Peyer's patch (tissue), 4 donors: ENCODE data around the gene C15orf39.

Experiments
- POLR2A ChIP-seq, 2 donors: fragments of 450-650 bp; IDR thresholded peaks; one replicate each; pipeline ENCODE4 v1.5.1; 2017; ENCODE audit warnings: antibody characterized with exemption in 2 of 2, mild to moderate bottlenecking in 2 of 2, moderate library complexity in 2 of 2
- TF ChIP-seq, protein P1 (sequence below), 6 experiments: fragments of 450-650 bp in 4 of 6; fragments of 200-600 bp in 2 of 6; sonication (generic) in 1 of 6; IDR thresholded peaks; one replicate each; pipeline ENCODE4 v1.5.1; 2017 to 2019; ENCODE audit warnings: antibody characterized with exemption in 6 of 6, mild to moderate bottlenecking in 3 of 6, moderate library complexity in 1 of 6

DNA sequence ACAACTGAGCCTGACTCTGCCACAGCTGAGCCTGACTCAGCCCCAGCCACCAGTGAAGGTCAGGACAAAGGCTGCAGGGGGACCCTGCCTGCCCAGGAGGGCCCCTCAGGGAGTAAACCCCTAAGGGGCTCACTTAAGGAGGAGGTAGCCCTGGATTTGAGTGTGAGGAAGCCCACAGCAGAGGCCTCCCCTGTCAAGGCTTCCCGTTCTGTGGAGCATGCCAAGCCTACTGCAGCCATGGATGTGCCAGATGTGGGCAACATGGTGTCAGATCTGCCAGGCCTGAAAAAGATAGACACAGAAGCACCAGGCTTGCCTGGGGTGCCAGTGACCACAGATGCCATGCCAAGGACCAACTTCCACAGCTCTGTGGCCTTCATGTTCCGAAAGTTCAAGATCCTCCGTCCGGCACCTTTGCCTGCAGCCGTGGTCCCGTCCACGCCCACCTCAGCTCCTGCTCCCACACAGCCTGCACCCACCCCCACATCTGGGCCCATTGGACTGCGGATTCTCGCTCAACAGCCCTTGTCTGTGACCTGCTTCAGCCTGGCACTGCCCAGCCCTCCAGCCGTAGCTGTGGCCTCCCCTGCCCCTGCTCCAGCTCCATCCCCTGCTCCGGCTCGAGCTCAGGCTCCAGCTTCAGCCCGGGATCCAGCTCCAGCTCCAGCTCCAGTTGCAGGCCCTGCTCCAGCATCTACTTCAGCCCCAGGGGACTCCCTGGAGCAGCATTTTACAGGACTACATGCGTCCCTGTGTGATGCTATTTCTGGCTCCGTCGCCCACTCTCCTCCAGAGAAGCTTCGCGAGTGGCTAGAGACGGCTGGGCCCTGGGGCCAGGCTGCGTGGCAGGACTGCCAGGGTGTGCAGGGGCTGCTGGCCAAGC lies 6.2 kb downstream of the C15orf39 start:
- no peak for TF ChIP-seq POLR2A (IDR thresholded peaks at IDR 0.05)
- TF ChIP-seq, protein P1, sequence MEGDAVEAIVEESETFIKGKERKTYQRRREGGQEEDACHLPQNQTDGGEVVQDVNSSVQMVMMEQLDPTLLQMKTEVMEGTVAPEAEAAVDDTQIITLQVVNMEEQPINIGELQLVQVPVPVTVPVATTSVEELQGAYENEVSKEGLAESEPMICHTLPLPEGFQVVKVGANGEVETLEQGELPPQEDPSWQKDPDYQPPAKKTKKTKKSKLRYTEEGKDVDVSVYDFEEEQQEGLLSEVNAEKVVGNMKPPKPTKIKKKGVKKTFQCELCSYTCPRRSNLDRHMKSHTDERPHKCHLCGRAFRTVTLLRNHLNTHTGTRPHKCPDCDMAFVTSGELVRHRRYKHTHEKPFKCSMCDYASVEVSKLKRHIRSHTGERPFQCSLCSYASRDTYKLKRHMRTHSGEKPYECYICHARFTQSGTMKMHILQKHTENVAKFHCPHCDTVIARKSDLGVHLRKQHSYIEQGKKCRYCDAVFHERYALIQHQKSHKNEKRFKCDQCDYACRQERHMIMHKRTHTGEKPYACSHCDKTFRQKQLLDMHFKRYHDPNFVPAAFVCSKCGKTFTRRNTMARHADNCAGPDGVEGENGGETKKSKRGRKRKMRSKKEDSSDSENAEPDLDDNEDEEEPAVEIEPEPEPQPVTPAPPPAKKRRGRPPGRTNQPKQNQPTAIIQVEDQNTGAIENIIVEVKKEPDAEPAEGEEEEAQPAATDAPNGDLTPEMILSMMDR (IDR thresholded peaks at IDR 0.05), result no peak
